GM12878 (cell line): ENCODE data around the gene GALNTL6. TPM values are rescaled to one million over a fixed set of nuclear protein-coding genes. Genes with fewer than 3 reads are reported as not detected.

Experiments used
- ATAC-seq: fragments of 200-7000 bp; cut with Tn5 transposase; 3 replicates; pipeline ENCODE4 v1.9.1; 2020; ENCODE audit warnings: mild to moderate bottlenecking, moderate library complexity
- BruUV-seq: library from RNA; stranded (reverse); fragments of 400-500 nt; replicated peaks from 2 replicates; lab custom pipeline; 2021; lab: Mats Ljungman, UMichigan
- CTCF ChIA-PET: fragments of 300-600 bp; sonication (Branson Sonifier 250); formaldehyde crosslinking; extraction: SDS; loops from one replicate; lab custom pipeline; 2021; ENCODE audit warnings: inconsistent platforms; lab: Yijun Ruan, JAX
- POLR2A ChIA-PET: fragments of 350-600 bp; formaldehyde crosslinking; extraction: SDS; loops from one replicate; lab custom pipeline; 2021; ENCODE audit warnings: inconsistent platforms; lab: Charles Lee
- RAD21 ChIA-PET: fragments of 300-600 bp; sonication (Branson Sonifier 250); formaldehyde crosslinking; loops from one replicate; lab custom pipeline; 2023; ENCODE audit warnings: antibody characterized with exemption; ENCODE audit not compliant: unreplicated experiment; lab: Charles Lee
- SMC1A ChIA-PET: fragments of 300-600 bp; sonication (Branson Sonifier 250); formaldehyde crosslinking; loops from one replicate; lab custom pipeline; 2023; ENCODE audit not compliant: unreplicated experiment, uncharacterized antibody; lab: Charles Lee
- DNase-seq: peaks from one replicate; pipeline ENCODE4 v3.0.0-alpha.2; 2011; ENCODE audit warnings: low read depth, low spot score
- FAIRE-seq: peaks from 3 replicates; lab custom pipeline; 2011; peaks lifted over from hg19 to GRCh38; lab: Jason Lieb, UNC
- H2AFZ ChIP-seq: 2 replicates; pipeline ENCODE4 v1.6.0; 2011; ENCODE audit warnings: low read depth, low read length, control low read depth; ENCODE audit not compliant: control insufficient read depth
- H3K27ac ChIP-seq: 2 replicates; pipeline ENCODE4 v1.5.1; 2011; ENCODE audit warnings: control low read depth; ENCODE audit not compliant: control insufficient read depth, insufficient read depth
- H3K27me3 ChIP-seq, 2 experiments: replicated peaks in 1 of 2; 2 replicates each; pipeline versions ENCODE4 v1.6.0 to v1.6.1; 2011; ENCODE audit warnings: low read length in 1 of 2; ENCODE audit not compliant: control insufficient read depth in 2 of 2, insufficient read depth in 2 of 2
- H3K36me3 ChIP-seq, 2 experiments: 2 replicates each; pipeline ENCODE4 v1.5.1; 2011; ENCODE audit warnings: low read length in 1 of 2; ENCODE audit not compliant: control insufficient read depth in 2 of 2, insufficient read depth in 2 of 2
- H3K4me1 ChIP-seq: 2 replicates; pipeline ENCODE4 v1.6.1; 2011; ENCODE audit warnings: mild to moderate bottlenecking, low read length, moderate library complexity, mixed read lengths; ENCODE audit not compliant: control insufficient read depth, insufficient read depth
- H3K4me2 ChIP-seq: 2 replicates; pipeline ENCODE4 v1.6.0; 2011; ENCODE audit warnings: control low read depth; ENCODE audit not compliant: control insufficient read depth, insufficient read depth
- H3K4me3 ChIP-seq: fragments of 200-600 bp; sonication (generic); 2 replicates; pipeline ENCODE4 v1.5.1; 2016
- H3K79me2 ChIP-seq: 2 replicates; pipeline ENCODE4 v1.6.0; 2011; ENCODE audit warnings: low read length; ENCODE audit not compliant: control insufficient read depth, insufficient read depth
- H3K9ac ChIP-seq: 2 replicates; pipeline ENCODE4 v1.8.0; 2011; ENCODE audit warnings: low read length, control low read depth, mixed read lengths; ENCODE audit not compliant: control insufficient read depth, insufficient read depth
- H3K9me3 ChIP-seq: replicated peaks from 3 replicates; pipeline ENCODE4 v1.5.1; 2011; ENCODE audit warnings: mild to moderate bottlenecking, low read length; ENCODE audit not compliant: control insufficient read depth, insufficient read depth
- H4K20me1 ChIP-seq: 2 replicates; pipeline ENCODE4 v1.6.0; 2011; ENCODE audit not compliant: control insufficient read depth, insufficient read depth
- ASH2L ChIP-seq: fragments of 300-600, 200-600 bp; sonication (generic); IDR thresholded peaks from 2 replicates; pipeline ENCODE4 v1.6.1; 2017; ENCODE audit warnings: low read depth, mild to moderate bottlenecking, borderline replicate concordance
- BMI1 ChIP-seq: fragments of 450-650 bp; IDR thresholded peaks from 2 replicates; pipeline ENCODE4 v1.6.1; 2016; ENCODE audit warnings: mild to moderate bottlenecking, moderate library complexity, borderline replicate concordance
- CEBPZ ChIP-seq: fragments of 150-350 bp; IDR thresholded peaks from 2 replicates; pipeline ENCODE4 v1.6.1; 2016; ENCODE audit warnings: low read depth, low read length
- CHD2 ChIP-seq: IDR thresholded peaks from 2 replicates; pipeline ENCODE4 v1.6.1; 2011; ENCODE audit warnings: low read depth, low read length, improper control_type of control experiment, borderline replicate concordance
- FOXM1 ChIP-seq: IDR thresholded peaks from 2 replicates; pipeline ENCODE4 v1.6.1; 2012; ENCODE audit warnings: low read depth, mild to moderate bottlenecking, inconsistent platforms, low read length, moderate library complexity
- GABPA ChIP-seq: IDR thresholded peaks from 2 replicates; pipeline ENCODE4 v1.6.1; 2014; ENCODE audit warnings: antibody characterized with exemption, low read depth, mild to moderate bottlenecking, inconsistent platforms
- LARP7 ChIP-seq: fragments of 450-650 bp; IDR thresholded peaks from 2 replicates; pipeline ENCODE4 v1.6.1; 2017; ENCODE audit warnings: mild to moderate bottlenecking
- MAX ChIP-seq: IDR thresholded peaks from 2 replicates; pipeline ENCODE4 v1.6.1; 2012; ENCODE audit warnings: low read depth, low read length, improper control_type of control experiment
- MTA3 ChIP-seq: IDR thresholded peaks from 2 replicates; pipeline ENCODE4 v1.6.1; 2012; ENCODE audit warnings: low read length, inconsistent platforms, borderline replicate concordance
- POLR2AphosphoS5 ChIP-seq: IDR thresholded peaks from 2 replicates; pipeline ENCODE4 v1.6.1; 2011; ENCODE audit warnings: mild to moderate bottlenecking, low read length, inconsistent platforms
- RFX5 ChIP-seq: IDR thresholded peaks from 2 replicates; pipeline ENCODE4 v1.6.1; 2011; ENCODE audit warnings: low read depth, low read length, improper control_type of control experiment
- SIX5 ChIP-seq: IDR thresholded peaks from 2 replicates; pipeline ENCODE4 v1.6.1; 2011; ENCODE audit warnings: mild to moderate bottlenecking, low read depth, low read length, moderate library complexity; ENCODE audit not compliant: severe bottlenecking
- ZNF24 ChIP-seq: fragments of 450-650 bp; IDR thresholded peaks from 2 replicates; pipeline ENCODE4 v1.6.1; 2017; ENCODE audit warnings: antibody characterized with exemption, mild to moderate bottlenecking
- ZNF384 ChIP-seq: IDR thresholded peaks from 2 replicates; pipeline ENCODE4 v1.6.1; 2012; ENCODE audit warnings: low read depth, mild to moderate bottlenecking, low read length, improper control_type of control experiment, borderline replicate concordance
- WGBS: methylation state at CpG from one replicate; pipeline ENCODE4 v1.1.6; 2016; ENCODE audit warnings: low lambda C conversion rate; ENCODE audit not compliant: insufficient replicate concordance, insufficient coverage; ENCODE audit errors: missing lambda C conversion rate; 5-methylcytosine and 5-hydroxymethylcytosine counted together
- in situ Hi-C: fragments of 300-500 bp; cut with MboI; formaldehyde crosslinking; loops from 9 replicates; pipeline ENCODE4 v1.14.3; 2018; ENCODE audit warnings: mixed read lengths
- intact Hi-C: fragments of 100-400 bp; cut with micrococcal nuclease; formaldehyde crosslinking; loops from one replicate; pipeline ENCODE4 v1.14.2; 2022; ENCODE audit not compliant: unreplicated experiment
- polyA plus RNA-seq, 11 experiments: library from polyadenylated mRNA; depleted of rRNA in 4 of 11; unstranded in 6 of 11; stranded (reverse) in 5 of 11; fragments of >200 nt; fragmentation: Nextera tagmentation in 4 of 11; fragmentation: Illumina TruSeq in 1 of 11; extraction: Ambion mirVana in 4 of 11; extraction: Trizol in 1 of 11; gene quantifications; 1 replicate in 1 of 11; 2 replicates in 10 of 11; pipeline versions ENCODE4 v1.2.1 to v1.2.3, GENCODE V29; 2011 to 2016; ENCODE audit warnings: inconsistent platforms in 2 of 11, missing spikeins in 2 of 11, low read depth in 1 of 11
- total RNA-seq, 4 experiments: library from RNA; depleted of rRNA in 3 of 4; stranded (reverse); fragments of >200 nt in 3 of 4; fragmentation: Illumina TruSeq in 1 of 4; extraction: Trizol in 1 of 4; gene quantifications; 2 replicates each; pipeline versions ENCODE4 v1.2.1 to v1.2.3, GENCODE V29; 2013 to 2021
- TF ChIP-seq, protein P1 (sequence below): IDR thresholded peaks from 2 replicates; pipeline ENCODE4 v1.6.1; 2011; ENCODE audit warnings: mild to moderate bottlenecking, low read depth, low read length, moderate library complexity; ENCODE audit not compliant: insufficient replicate concordance

GALNTL6 gene
- total and polyA plus RNA-seq, 10 of the 15 experiments (the other 5 are each of a cell fraction or from before 2014, with no cell fraction given), result 0.01 to 0.29 TPM; not detected in 8

GRCh38 chr4:173001571-173001970 lies 1188.4 kb downstream of the GALNTL6 start (continued):
- no peak for TF ChIP-seq CEBPZ
- TF ChIP-seq ASH2L, result no peak
- TF ChIP-seq SIX5, result no peak
- no peak for TF ChIP-seq ZNF24
- no peak for TF ChIP-seq LARP7
- no peak for TF ChIP-seq ZNF384
- TF ChIP-seq POLR2AphosphoS5, result no peak
- TF ChIP-seq, all 136 proteins: peak for 0

- ChIA-PET RAD21 (interaction anchor here (1.9 kb wide), 1 partner anchor 11 kb away, joined by 7 read pairs; no protein-coding TSS in a partner anchor), SMC1A (interaction anchor here (1.9 kb wide), 1 partner anchor 11 kb away, joined by 4 read pairs; no protein-coding TSS in a partner anchor), POLR2A (no interaction called here), CTCF (interaction anchor here (1.1 kb wide), 2 partner anchors 10 to 299 kb away, joined by 3 read pairs; no protein-coding TSS in a partner anchor)
- Histone ChIP-seq H4K20me1 (no peaks in the 10 kb centered on the region), H3K4me3 (no peak overlapping the region), H3K36me3 (no peaks in the 10 kb centered on the region), H3K4me1 (no peaks in the 10 kb centered on the region), H3K9me3 (no peaks in the 10 kb centered on the region), H3K27ac (no peak overlapping the region), H3K79me2 (no peaks in the 10 kb centered on the region), H3K27me3 (no peaks in the 10 kb centered on the region; a peak in 1 of 4 replicates), H2AFZ (no peak overlapping the region), H3K9ac (no peak overlapping the region), H3K4me2 (no peak overlapping the region)
- ATAC-seq (no peak), FAIRE-seq (no peak), DNase-seq (no peak)
- in situ Hi-C loops, result no loop called here
- BruUV-seq, result no TSS peak
- intact Hi-C loops, result no loop called here
- WGBS, result 66% methylated on average over 6 of the region's 6 CpGs
- TF ChIP-seq CHD2 (no peak), GABPA (no peak), RFX5 (no peak), MAX (no peak), BMI1 (no peak), FOXM1 (no peak), MTA3 (no peak)
- TF ChIP-seq, protein P1, sequence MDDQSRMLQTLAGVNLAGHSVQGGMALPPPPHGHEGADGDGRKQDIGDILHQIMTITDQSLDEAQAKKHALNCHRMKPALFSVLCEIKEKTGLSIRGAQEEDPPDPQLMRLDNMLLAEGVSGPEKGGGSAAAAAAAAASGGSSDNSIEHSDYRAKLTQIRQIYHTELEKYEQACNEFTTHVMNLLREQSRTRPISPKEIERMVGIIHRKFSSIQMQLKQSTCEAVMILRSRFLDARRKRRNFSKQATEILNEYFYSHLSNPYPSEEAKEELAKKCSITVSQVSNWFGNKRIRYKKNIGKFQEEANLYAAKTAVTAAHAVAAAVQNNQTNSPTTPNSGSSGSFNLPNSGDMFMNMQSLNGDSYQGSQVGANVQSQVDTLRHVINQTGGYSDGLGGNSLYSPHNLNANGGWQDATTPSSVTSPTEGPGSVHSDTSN, result no peak
Measured at GRCh38 chr4:173002830-173003561, 1189.8 kb downstream of the GALNTL6 start.
